Stimulated activated CD4-positive, alpha-beta T cell treated with anti-CD3 and anti-CD28 coated beads, TNF-alpha, amount 100 ng/mL, for 24 hours (primary cell): ENCODE results near the gene CD7.

Source experiments
- DNase-seq, 3 experiments: peaks; one replicate each; pipeline ENCODE4 v3.0.0-alpha.2; 2020; ENCODE audit warnings: low read depth in 3 of 3

The CD7 gene

DNA sequence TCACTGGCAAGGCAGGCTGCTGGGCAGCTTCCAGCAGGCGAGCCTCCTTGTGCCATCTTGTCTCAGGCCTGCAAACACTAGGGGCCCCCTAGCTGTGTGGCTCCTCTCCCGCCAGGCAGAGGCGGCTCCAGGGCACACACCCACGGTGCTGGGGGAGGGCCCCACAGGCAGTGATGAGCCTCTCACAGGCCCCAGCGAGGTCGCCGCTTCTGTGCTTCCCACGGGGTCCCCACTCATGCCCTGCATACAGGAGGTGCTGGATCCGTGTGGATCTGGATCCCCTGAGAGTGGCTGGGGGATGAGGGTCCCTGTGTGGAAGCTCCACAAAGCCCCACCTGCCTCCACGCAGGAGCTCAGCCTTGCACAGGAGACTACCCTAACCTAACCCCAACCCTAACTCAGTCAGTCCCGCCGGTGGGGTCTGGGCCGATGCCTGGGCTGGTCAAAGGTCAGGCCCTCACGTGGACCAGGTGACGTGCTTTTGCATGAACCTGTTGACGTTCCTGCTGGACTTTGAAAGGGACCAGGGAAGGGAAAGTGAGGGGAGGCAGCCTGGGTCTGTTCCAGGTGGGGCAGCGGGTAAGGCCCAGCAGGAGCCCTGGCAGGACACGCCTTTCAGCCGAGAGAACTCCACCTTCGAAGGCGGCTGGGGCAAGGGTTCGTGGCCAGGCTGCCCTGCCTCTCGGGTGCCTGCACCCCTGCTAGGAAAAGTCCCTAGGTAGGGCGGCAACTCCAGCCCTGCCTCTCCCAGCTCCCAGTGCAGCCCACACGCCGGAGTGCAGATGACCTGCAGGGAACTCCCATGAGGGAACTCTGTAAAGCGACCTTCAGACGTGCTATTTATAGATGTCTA, 11.0 kb upstream of the CD7 start:
- DNase-seq, result no peak

DNA sequence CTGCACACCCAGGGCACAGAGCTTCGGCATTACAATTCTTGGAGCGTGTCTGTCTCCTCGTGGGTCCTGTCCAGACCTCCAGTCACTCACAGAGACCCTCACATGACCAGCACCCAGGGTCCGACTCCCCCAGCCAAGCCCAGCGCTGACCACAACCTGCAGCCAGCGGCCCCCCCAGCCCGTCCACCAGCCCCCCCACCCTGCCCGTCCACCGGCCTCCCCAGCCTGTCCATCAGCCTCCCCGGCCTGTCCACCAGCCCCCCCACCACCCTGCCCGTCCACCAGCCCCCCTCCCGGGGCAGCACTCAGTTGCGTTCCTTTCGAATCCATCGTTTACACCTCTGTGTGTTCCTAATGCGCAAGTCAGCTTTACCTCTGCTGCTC, 10.3 kb upstream of the CD7 start:
- no peak for DNase-seq

DNA sequence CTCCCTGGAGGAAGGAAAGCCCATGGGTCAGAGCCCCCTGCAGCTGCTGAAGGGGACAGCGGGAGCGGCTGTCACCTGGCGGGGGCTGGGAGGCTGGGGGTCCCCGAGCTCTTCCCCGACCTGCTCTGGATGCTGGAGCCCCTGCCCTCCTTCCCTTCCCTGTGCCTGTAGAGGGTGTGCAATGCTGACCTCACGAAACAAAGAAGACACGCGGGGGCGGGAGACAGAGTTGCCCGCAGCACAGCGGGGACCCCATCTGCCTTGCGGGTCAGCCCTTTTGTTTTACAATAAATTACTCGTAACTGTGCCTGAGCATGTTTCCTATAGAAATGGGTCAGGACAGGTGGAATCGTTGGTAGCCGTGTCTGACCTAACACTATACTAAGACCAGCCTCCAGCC, 9.9 kb upstream of the CD7 start:
- no peak for DNase-seq

DNA sequence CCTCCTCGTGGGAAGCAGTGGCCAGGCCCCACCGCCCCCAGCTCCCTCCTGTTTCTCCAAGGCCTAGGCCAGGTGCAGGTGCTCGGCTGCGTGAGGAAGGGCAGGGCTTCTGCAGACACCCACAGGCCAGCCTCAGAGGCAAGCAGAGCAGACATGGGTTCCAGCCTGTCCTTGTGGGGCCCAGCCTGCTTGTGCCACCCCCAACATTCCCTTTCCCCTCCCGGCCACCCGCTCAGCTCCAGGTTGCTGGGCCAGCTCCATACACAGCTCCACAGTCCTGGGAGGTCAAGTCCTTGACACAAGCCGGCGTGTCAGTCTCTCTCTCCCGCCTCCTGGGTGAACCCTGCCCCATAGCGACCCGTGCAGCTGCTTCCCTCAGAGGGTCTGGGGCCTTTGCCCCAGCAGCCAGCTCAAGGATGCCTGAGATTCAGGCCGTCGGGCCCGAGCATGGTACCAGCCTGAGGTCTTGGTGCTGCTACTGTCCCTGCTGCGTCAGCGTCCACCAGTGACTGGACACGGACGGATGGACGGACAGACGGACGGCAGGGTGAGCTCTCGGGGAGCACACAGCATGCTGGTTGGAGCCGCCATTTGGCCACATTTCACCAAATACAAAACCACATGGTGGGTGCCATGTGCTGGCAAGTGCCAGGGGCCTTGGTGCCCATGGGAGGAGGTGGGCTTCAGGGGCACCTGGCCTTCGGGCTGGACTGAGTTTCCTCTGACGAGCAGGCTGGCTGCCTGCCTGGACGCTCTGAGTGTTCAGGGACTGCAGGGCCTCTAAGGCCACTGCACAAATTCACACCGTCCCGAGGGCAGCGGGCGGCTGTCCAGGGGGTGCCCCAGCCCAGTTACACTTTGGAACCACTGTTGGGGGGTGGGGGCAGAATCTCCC, 8.1 kb upstream of the CD7 start:
- no peak for DNase-seq

DNA sequence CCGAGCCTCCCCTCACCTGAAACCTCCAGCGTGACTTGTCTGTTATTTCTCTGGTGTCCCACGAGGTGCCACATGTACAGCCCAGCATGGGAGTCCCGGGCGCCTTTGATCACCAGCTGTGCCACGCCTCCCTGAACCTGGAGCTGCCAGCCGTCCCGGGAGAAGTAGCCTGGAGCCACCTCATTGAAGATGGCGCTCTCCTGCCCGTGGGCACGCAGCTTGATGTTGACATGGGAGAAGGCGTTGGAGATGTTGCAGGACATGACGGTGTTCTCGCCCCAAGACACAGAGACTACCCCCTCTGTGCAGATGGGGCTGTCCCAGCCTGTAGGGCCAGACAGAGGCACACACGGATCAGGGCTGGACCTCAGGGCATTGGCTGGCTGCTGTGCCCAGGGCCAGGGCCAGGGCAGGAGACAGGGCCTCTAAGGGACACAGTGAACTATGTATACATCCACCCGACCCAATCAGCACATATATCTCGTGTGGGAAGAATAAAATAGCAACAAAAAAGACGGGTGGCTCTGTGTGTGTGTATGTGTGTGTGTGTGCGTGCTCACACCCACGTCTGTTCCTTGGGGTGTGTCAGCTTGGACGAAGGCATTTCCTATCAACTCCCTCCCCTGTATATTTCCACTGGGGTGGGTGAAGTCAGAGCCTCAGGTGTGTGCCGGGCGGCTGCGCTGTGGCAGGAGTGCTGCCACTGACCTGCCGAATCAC, 7.3 kb upstream of the CD7 start:
- peak in 1 of 3 experiments; percentile 53 for DNase-seq

DNA sequence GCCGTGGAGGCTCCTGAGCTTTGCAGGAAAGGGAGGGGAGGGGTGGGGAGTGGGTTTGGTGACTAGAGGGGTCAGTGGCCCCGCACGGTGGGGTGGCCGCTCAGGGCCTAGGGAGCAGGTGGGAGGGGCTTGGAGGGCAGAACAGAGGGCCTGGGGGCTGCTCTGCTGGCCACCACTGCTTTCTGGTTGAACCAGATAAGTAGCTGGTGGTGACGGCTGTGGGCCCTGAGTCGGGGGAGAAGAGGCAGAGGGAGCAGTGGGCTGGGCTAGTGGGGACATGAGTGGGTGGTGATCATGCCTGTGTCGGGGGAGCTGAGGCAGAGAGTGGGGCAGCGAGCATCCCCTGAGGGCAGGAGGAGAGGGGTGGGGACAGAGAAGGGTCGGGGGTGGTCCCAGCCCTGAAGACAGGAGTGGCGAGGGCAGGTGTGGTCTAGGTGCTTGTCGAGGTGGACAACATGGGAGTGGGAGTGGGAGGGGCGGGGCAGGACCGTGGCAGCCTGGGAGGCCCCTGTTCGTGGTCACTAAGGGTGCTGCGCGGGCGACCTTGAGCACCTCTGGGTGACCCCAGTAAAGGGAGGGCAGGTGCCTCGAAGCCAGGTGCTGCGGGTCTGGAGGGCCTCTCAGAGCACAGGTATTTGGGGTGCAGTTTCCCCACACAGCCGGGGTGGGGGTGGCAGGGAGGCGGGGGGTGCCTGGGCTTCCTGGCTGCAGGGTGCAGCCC, 6.3 kb upstream of the CD7 start:
- DNase-seq, result no peak

DNA sequence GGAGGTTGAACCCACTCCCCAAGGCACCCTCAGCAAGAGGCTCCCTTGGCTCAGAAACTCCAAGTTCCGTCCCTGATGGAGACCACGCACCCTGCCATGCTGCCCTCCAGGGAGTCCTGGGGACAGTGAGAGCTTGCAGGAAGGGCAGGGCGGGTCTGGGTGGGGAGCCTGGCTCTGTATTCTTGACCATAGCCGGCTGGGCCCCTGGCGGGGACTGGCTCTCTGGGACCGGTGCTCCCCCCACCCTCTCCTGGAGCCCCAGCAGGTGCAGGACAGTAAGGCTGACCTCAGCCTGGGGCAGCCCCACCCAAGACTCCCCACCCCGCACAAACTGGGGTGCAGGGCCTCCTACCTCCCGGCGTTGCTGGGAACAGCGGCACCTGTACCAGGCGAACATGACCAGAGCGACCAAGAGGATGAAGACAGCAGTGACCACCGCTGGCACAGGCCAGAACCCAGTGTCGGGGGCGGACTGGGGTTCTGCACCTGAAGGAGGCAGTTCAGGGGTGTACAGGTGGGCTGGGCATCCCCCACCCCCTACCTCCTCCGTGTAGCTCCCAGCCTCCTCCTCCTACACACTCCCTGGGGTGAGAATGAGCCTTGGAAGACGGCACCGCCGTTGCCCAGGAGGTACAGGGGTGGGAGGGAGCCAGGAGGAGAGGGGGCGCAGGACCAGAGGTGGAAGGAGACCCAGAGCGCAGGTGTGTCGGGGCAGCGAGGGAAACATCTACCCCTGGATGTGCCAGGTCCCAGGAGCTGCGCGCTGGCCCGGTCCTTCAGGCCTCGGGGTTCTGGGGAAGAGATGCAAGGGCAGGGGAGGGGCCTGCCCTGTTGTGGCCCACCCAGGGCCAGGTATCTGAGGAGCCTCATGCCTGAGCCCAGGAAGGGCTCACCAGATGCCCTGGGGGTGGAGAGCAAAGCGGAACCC, 5.4 kb upstream of the CD7 start:
- no peak for DNase-seq

DNA sequence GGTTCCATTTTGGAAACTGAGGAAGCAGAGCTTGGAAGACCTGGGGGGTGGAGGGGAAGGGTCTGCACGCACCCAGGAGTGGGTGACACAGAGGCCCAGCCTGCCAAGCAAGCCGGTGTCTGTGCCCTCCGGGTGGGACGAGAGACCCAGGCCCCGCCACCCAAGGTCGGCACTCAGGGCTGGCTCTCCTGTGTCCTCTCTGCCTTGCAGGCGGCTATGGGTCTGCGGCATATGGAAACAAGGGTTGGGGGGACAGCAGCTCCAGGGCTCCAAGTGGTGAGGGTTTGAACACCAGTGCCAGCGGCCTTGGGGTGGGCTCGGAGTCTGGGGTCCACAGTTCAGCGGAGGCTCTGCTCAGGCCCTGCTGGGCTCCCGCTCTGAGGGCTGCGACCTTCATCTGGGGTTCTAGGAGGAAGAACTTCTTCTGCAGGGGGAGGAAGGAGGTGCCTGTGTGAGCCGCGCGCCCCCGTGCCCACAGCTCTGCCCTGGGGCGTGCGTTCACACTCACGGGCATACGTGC, 4.6 kb upstream of the CD7 start:
- DNase-seq, result no peak

DNA sequence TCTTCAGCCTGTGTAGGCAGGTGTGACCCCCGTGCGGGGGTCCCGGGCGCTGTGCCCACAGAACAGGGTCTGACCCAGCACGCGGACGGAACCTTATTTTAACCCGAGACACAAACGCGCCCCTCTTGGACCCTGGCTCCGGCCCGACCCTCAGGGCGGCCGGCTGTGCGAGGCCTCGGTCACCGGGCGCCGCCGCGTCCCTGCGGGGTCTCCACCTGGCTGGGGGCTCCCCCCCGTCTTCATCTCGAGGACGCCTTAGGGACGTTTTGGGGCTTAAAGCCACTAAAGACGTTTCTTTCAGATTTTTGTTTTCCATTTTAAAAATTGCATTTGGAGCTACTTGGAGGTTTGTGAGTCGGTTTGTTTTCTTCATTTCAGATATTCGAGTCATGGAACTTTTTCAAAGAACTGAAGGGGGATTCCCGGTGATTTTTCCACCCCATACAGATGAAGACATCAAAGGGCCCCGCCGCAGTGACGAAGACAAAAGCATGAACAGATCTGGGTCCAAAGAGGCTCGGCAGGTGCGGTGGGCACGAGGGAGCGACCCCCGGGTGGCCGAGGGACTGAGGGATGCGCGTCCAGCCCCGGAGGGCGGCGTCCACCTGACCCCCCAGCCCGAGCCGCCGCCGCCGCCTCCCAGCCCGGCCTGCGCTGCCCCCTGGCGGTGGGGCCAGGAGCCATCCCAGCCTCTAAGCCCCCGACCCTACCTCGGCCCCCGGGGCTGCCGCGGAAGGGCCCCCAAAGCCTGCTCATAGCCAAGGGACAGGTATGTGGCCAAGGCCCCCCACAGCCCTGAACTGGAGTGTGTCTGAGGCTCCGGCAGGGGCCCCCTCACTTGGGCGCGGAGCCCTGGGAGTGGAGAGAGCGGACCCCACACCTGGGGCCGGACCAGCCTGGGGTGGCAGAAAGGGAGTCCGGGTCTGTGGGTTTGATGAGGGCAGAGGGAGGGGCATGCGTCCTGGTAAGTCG, 3.8 kb upstream of the CD7 start:
- peak; percentile 70 to 81 (median 79) for DNase-seq

DNA sequence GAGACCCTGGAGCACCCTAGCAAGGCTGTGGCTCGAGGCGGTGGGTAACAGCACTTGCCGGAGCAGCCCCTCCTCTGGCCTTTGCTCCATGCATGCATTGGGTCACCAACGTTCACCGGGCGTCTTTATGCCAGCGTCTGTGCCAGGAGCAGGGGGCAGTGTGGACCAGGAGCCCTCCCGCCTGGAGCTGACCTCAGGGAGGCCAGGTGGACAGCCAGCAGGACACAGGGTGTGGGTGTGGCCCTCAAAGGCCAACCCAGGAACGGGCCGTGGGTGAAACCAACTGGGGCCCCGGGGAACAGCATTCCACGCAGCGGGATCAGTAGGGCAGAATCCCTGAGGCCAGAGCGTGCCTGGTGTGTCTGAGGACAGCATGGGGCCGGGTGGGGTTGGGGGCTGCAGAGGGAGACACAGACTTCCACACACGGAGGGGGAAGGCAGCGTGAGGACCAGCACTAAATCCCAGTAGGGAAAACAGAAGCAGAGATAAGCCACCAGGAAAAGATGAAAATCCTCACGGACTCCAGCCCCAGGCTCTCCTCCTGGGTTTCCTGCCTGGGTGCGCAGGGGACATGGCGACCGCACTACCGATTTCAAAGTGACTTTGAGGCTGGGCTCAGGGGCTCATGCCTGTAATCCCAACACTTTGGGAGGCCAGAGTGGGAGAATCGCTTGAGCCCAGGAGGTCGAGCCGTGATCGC, 2.9 kb upstream of the CD7 start:
- no peak for DNase-seq

DNA sequence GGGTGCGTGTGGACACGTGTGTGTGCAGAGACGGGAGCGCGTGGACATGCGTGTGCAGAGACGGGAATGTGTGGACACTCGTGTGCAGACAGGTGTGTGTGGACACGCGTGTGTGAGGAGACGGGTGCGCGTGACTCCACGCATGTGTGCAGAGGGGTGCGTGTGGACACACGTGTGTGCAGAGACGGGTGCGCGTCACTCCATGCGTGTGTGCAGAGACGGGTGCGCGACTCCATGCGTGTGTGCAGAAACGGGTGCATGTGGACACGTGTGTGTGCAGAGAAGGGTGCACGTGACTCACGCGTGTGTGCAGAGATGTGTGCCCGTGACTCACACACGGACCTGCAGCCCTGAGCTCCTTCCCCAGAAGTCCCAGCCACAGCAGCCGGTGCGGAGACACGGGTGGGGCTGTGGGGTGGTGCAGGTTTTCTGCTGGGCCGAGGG, 2.2 kb upstream of the CD7 start:
- no peak for DNase-seq

DNA sequence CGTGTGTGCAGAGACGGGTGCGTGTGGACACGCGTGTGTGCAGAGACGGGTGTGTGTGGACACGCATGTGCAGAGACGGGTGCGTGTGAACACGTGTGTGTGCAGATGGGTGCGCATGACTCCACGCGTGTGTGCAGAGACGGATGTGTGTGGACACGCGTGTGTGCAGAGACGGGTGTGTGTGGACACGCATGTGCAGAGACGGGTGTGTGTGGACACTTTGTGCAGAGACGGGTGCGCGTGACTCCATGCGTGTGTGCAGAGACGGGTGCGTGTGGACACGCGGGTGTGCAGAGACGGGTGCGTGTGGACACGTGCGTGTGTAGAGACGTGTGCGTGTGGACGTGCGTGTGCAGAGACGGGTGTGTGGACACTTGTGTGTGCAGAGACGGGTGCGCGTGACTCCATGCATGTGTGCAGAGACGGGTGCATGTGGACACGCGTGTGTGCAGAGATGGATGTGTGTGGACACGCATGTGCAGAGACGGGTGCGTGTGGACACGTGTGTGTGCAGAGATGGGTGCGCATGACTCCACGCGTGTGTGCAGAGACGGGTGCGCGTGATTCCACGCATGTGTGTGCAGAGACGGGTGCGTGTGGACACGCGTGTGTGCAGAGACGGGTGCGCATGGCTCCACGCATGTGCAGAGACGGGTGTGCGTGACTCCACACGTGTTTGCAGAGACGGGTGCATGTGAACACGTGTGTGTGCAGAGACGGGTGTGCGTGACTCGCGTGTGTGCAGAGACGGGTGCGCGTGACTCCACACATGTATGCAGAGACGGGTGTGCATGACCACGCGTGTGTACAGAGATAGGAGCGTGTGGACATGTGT, 1.6 kb upstream of the CD7 start:
- no peak for DNase-seq

DNA sequence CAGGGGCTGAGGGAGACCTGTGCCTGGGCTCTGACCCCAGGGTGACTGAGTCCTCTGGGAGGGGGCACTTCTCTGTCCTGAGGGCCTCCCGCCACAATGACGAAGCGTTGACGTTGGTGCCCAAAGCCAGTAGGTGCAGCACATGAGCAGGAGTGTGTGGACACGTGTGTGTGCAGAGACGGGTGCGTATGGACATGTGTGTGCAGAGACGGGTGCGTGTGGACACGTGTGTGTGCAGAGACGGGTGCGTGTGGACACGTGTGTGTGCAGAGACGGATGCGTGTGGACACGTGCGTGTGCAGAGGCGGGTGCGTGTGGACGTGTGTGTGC, 726 bp upstream of the CD7 start:
- no peak for DNase-seq

DNA sequence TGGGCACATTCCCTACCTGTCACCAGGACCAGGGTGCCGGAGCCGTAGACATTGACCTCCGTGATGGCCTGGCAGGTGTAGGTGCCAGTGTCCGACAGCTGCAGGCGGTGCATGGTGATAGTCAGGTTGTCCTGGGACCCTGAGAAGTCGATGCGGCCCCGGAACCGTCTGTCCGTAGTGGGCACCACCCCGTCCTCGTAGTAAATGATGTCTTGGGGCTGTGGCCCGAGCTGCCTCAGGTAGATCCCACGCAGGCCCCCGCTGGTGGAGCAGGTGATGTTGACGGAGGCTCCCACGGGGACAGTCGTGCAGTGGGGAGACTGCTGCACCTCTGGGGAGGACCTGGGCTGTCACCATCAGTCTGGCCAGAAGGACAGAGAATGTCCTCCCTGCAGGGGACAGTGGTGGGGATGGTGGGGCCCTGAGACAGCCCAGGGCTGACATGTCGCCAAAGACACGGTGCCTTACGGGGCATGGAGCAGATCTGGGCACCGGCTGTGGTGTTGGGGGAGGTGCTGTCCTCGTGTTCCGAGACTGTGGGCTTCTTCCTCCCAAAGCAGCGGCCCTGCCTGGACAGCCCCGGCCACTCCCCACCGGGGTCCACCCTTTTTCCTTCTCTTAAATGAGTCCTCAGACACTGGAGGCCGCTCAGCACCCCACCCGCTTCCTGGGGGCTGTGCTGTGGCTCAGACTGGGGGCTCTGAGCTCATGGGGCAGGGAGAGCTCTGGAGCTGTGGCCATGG, 586 bp downstream of the CD7 start:
- no peak for DNase-seq

DNA sequence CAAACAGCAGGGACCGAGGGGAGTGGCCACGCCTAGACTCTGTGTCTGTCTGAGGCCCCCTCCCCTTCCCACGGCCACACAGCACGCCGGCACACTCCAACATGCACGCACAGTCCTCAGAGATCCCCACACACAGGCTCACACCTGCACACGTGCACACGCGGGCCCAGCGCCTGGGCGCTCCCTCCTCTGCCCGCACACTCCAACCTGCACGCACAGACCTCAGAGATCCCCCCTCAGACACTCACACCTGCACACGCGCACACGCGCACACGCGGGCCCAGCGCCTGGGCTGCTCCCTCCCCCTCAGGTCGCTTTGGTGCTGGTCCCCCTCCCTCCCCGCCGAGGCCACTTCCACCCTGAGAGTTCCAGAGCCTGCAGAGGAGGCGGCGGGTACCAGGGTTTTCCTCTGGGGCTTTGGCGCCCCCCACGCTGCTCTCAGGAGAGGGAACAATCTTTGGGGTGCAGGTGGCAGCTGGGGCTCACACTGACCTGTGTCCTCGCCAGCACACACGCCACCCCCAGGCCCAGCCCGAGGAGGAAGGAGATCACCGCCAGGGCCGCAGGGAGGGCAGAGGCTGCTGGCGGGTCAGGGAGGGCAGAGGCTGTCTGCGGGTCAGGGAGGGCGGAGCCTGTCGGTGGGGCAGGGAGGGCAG, 1.6 kb downstream of the CD7 start:
- DNase-seq, result no peak
